Heart right ventricle (tissue), 16 donors: ENCODE results near the gene PHRF1. TPM values are rescaled to one million over a fixed set of nuclear protein-coding genes. Genes with fewer than 3 reads are reported as not detected.

Experiments
- ATAC-seq, 8 donors: fragments of 200-7000 bp; cut with Tn5 transposase; one replicate each; pipeline ENCODE4 v1.9.1; 2020; ENCODE audit warnings: mild to moderate bottlenecking in 8 of 8, moderate library complexity in 8 of 8, moderate number of reproducible peaks in 1 of 8
- DNase-seq, 2 donors: peaks; one replicate each; pipeline ENCODE4 v3.0.0-alpha.2; 2020
- H3K27ac ChIP-seq, 10 donors: fragments of 200-600 bp; sonication (generic) in 2 of 10; one replicate each; pipeline versions ENCODE4 v1.5.0 to v1.8.0; 2020 to 2022; ENCODE audit warnings: mild to moderate bottlenecking in 3 of 10
- H3K27me3 ChIP-seq, 7 donors: fragments of 200-600 bp; one replicate each; pipeline ENCODE4 v1.8.0; 2021 to 2022; ENCODE audit warnings: mild to moderate bottlenecking in 2 of 7
- H3K36me3 ChIP-seq, 9 donors: fragments of 200-600 bp; sonication (generic) in 1 of 9; one replicate each; pipeline versions ENCODE4 v1.5.0 to v1.8.0; 2020 to 2022; ENCODE audit warnings: mild to moderate bottlenecking in 2 of 9
- H3K4me1 ChIP-seq, 9 donors: fragments of 200-600 bp; sonication (generic) in 1 of 9; one replicate each; pipeline versions ENCODE4 v1.5.0 to v1.8.0; 2020 to 2022; ENCODE audit warnings: mild to moderate bottlenecking in 4 of 9
- H3K4me3 ChIP-seq, 10 donors: fragments of 200-600 bp; sonication (generic) in 2 of 10; one replicate each; pipeline versions ENCODE4 v1.5.0 to v1.8.0; 2020 to 2022; ENCODE audit warnings: mild to moderate bottlenecking in 7 of 10, moderate library complexity in 2 of 10
- H3K9me3 ChIP-seq, 11 donors: fragments of 200-600 bp in 10 of 11; sonication (generic) in 2 of 11; one replicate each; pipeline versions ENCODE4 v1.5.0 to v1.8.0; 2013 to 2022; ENCODE audit warnings: mild to moderate bottlenecking in 2 of 11, control low read depth in 1 of 11, moderate library complexity in 1 of 11
- WGBS, 2 donors: extraction: QIAGEN DNeasy Blood & Tissue Kit; methylation state at CpG; one replicate each; pipeline ENCODE4 v1.1.7; 2013; ENCODE audit warnings: inconsistent platforms in 1 of 2; 5-methylcytosine and 5-hydroxymethylcytosine counted together
- intact Hi-C, 10 donors: fragments of 100-400 bp; cut with DNase I; formaldehyde crosslinking; loops; one replicate each; pipeline versions ENCODE4 v1.11.1 to v1.14.2; 2022
- polyA plus RNA-seq, 2 donors: library from polyadenylated mRNA; stranded (reverse); fragments of 200-250 nt; gene quantifications; one replicate each; pipeline ENCODE4 v1.2.3, GENCODE V29; 2013
- total RNA-seq, 10 donors: library from RNA; stranded (reverse); fragmentation: NEBNext Ultra II Directional in 3 of 10; extraction: Animal tissue kit (Norgen Biotek cat#: 25700) in 3 of 10; gene quantifications; one replicate each; pipeline versions ENCODE4 v1.2.1 to v1.2.4, GENCODE V29; 2021 to 2023
- TF ChIP-seq, protein P1 (sequence below), 9 donors: fragments of 200-600 bp; sonication (generic) in 2 of 9; IDR thresholded peaks; one replicate each; pipeline versions ENCODE4 v1.5.0 to v1.8.0; 2021 to 2022; ENCODE audit warnings: antibody characterized with exemption in 9 of 9, mild to moderate bottlenecking in 5 of 9, moderate library complexity in 1 of 9
- donor health status: Arrhythmogenic right ventricular cardiomyopathy.
- donor health status: ischemic (EF 13 %, LVEDD 7.1; RV severe dilation, severe dysfunction).
- donor health status: healthy with polysubstance abuse.
- donor health status: DM: no; HTN: yes; CAD: no.
- donor health status: DM: no; HTN: no; CAD: no.
- donor health status: ischemic (EF 25% LVEDD 6.9; RV normal size, moderate dysfunction).
- donor health status: ischemic (EF 25% LVEDD 5.7; RV mildly dilated, moderate dysfunction).
- donor health status: healthy.
- donor health status: DM: yes; HTN: yes; CAD: no.
- donor health status: Ischemic cardiomyopathy.
- donor health status: ischemic (EF 35%, LVEDD 5.7; RV mildly dilated, moderate dysfunction).
- donor health status: nonischemic (EF 11% LVEDD 7.7; RV severe dilation, severe dysfunction).
- donor health status: DM: yes; HTN: yes; CAD: no.
- donor health status: PGD.
- donor health status: ischemic (EF 29% LVEDD 5.4; RV normal size, mild dysfunction).
- donor health status: nonischemic (EF 23%, LVEDD 6.1; RV moderate dilation, normal function).

PHRF1 gene
- total and polyA plus RNA-seq, 12 donors: 10.5 to 23.0 (median 18.5) TPM

DNA sequence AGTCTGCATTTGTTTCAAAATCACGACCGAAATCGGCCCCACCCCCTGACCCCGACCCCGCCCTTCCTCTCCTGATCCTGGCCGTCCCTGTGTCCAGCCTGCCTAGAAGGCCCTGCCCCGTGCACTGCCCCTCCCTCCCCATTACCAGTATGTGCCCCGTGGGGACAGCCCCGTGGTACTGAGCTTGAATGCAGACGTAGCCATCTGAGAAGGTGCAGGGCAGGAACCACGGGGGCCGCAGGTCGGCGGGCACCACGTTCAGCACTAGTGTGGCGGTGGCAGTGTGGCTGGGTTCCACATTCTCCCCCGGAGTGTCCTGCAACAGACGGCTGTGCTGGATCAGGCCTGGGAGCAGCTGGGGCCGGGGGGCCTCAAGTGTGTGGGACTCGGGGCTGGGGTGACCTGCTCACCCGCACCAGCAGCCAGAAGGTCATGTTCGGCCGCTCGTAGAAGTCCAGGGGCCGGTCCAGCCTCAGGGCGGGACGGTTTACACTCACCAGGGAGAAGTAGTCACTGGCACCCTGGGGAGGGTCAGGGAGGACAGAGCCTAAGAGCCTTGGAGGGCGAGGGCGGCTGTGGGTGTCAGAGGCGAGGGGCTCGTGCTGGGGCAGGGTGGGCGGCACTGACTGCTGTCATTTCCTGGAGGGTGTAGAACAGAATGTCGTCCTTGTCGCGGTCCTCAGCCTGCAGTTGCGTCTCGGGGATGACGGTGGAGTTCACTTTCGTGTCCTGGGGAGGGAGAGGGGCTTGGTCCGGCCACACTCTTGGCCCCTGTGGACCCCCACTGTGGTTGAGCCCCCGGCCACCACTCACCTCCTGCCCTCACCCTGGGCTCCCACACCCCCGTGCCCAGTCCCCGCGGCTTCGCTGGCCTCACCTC is 44.9 kb downstream of the PHRF1 start:
- H3K27me3 ChIP-seq: peaks cover 0 to 29% (median 19%) of the 10 kb centered on the region in 7 donors
- TF ChIP-seq, protein P1, sequence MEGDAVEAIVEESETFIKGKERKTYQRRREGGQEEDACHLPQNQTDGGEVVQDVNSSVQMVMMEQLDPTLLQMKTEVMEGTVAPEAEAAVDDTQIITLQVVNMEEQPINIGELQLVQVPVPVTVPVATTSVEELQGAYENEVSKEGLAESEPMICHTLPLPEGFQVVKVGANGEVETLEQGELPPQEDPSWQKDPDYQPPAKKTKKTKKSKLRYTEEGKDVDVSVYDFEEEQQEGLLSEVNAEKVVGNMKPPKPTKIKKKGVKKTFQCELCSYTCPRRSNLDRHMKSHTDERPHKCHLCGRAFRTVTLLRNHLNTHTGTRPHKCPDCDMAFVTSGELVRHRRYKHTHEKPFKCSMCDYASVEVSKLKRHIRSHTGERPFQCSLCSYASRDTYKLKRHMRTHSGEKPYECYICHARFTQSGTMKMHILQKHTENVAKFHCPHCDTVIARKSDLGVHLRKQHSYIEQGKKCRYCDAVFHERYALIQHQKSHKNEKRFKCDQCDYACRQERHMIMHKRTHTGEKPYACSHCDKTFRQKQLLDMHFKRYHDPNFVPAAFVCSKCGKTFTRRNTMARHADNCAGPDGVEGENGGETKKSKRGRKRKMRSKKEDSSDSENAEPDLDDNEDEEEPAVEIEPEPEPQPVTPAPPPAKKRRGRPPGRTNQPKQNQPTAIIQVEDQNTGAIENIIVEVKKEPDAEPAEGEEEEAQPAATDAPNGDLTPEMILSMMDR (IDR thresholded peaks at IDR 0.05): no peak
- H3K4me3 ChIP-seq: no peak overlapping the region
- H3K27ac ChIP-seq: no peak overlapping the region
- 72 to 73% methylated on average over 38 to 45 of the region's 45 CpGs for WGBS, 2 donors
- peaks cover 0 to 11% (median 3%) of the 10 kb centered on the region in 9 donors for H3K4me1 ChIP-seq
- peaks cover 0 to 11% (median 0%) of the 10 kb centered on the region in 9 donors for H3K36me3 ChIP-seq
- no peak for ATAC-seq
- intact Hi-C loops: loop anchor here in 1 of 10 donors (10.0 kb wide), 1 partner anchor 86 kb away; the partner anchor contains the start of genes HRAS and LRRC56
- peak in 1 of 2 donors; percentile 31 for DNase-seq
- no peaks in the 10 kb centered on the region for H3K9me3 ChIP-seq

DNA sequence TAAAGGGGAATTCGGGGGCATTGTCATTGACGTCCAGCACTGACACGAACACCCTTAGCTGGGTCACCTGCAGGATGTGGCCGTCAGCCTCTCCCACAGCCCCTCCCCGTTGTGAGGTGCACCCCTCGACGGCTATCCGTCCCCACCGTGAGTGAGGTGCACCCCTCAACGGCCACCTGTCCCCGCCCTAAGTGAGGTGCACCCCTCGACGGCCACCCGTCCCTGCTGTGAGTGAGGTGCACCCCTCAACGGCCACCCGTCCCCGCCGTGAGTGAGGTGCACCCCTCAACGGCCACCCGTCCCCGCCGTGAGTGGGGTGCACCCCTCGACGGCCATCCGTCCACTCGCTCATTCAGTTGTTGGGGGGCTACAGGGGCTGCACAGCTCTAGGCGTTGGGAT is 45.6 kb downstream of the PHRF1 start:
- TF ChIP-seq, protein P1 (IDR thresholded peaks at IDR 0.05): no peak
- H3K9me3 ChIP-seq: no peaks in the 10 kb centered on the region
- 86 to 89% methylated on average over 27 of the region's 27 CpGs for WGBS, 2 donors
- H3K36me3 ChIP-seq: peaks cover 0 to 11% (median 0%) of the 10 kb centered on the region in 9 donors
- H3K27me3 ChIP-seq: peaks cover 0 to 34% (median 24%) of the 10 kb centered on the region in 7 donors
- ATAC-seq: no peak
- no peak overlapping the region for H3K4me3 ChIP-seq
- no peak for DNase-seq
- intact Hi-C loops: loop anchor here in 1 of 10 donors (10.0 kb wide), 1 partner anchor 87 kb away; the partner anchor contains the start of genes HRAS and LRRC56
- peaks cover 0 to 10% (median 0%) of the 10 kb centered on the region in 9 donors for H3K4me1 ChIP-seq
- no peak overlapping the region for H3K27ac ChIP-seq

DNA sequence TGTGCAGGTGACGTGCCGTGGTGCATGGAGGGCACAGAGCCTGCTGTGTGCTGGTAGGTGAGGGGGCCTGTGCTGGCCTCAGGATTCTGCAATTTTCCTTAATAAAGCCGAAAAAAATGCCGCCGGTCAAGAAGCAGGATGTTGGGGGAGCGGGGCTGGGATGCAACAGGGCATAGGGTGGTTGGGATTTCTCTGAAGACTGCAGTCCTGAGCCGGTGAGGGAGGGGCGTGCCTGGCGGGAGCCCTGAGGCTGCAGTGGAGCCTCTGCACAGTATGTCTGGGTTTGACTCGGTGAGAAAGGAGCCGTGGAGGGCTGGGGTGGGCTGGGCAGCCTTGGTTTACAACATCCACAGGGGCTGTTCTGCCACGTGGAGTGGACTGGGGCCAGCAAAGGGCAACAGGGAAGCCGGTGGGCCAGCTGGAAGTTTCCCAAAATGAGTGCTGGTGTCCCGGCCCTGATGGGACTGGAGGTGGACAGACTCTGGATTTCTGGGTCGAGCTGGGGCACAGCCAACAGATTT is 47.1 kb downstream of the PHRF1 start:
- no peak overlapping the region for H3K27ac ChIP-seq
- no peak overlapping the region for H3K4me3 ChIP-seq
- H3K36me3 ChIP-seq: peaks cover 0 to 6% (median 0%) of the 10 kb centered on the region in 9 donors
- DNase-seq (no peak), ATAC-seq (no peak)
- 79 to 81% methylated on average over 15 of the region's 15 CpGs for WGBS, 2 donors
- TF ChIP-seq, protein P1 (IDR thresholded peaks at IDR 0.05): no peak
- peaks cover 0 to 5% (median 0%) of the 10 kb centered on the region in 9 donors for H3K4me1 ChIP-seq
- H3K9me3 ChIP-seq: no peaks in the 10 kb centered on the region
- peaks cover 0 to 37% (median 24%) of the 10 kb centered on the region in 7 donors for H3K27me3 ChIP-seq
- intact Hi-C loops: loop anchor here in 1 of 10 donors (10.0 kb wide), 1 partner anchor 89 kb away; the partner anchor contains the start of genes HRAS and LRRC56

DNA sequence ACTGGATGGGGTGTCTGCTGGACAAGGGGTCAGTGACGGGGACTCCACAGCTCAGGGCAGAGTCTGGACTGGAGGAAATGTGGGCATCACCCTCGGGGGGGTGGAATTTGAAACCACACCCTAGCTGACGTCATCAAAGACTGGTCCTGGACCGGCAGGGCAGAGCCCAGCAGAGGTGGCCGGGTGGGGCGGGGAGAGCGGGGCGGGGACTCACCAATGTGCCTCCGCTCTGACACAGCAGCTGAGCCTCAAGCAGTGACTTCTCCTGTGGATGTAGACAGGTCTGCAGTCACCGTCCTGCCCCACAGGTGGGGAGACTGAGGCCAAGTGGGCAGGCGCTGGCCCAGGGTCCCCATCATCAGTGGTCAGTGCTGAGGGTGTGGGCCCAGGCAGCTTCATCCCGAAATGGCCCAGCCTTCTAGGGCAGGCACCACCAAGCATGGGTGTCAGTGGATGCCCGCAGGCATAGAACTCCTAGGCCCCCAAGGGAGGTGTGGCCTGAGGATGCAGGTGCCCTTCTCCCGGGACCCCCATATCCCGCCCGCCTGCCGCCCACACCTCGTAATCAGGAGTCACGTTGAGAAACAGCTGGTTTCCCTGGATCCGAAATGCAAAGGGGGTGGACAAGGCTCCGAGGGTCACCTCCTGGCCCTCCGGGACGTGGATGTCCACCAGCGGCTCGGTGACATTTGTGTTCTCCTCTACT is 47.9 kb downstream of the PHRF1 start:
- Histone ChIP-seq H3K4me3 (no peak overlapping the region), H3K27me3 (peaks cover 0 to 39% (median 24%) of the 10 kb centered on the region in 7 donors), H3K27ac (no peak overlapping the region), H3K36me3 (peaks cover 0 to 6% (median 0%) of the 10 kb centered on the region in 9 donors), H3K9me3 (no peaks in the 10 kb centered on the region), H3K4me1 (peaks cover 0 to 8% (median 3%) of the 10 kb centered on the region in 9 donors)
- ATAC-seq (no peak), DNase-seq (no peak)
- TF ChIP-seq, protein P1 (IDR thresholded peaks at IDR 0.05): no peak
- intact Hi-C loops: loop anchor here in 1 of 10 donors (10.0 kb wide), 1 partner anchor 89 kb away; the partner anchor contains the start of genes HRAS and LRRC56
- 85% methylated on average over 25 of the region's 25 CpGs for WGBS, 2 donors
